Activated T-cell treated with anti-CD3 and anti-CD28 coated beads for 4 hours (primary cell): ENCODE data around the gene FHOD3.

Experiments used
- DNase-seq: peaks from one replicate; pipeline ENCODE4 v3.0.0-alpha.2; 2020

Gene FHOD3

DNA sequence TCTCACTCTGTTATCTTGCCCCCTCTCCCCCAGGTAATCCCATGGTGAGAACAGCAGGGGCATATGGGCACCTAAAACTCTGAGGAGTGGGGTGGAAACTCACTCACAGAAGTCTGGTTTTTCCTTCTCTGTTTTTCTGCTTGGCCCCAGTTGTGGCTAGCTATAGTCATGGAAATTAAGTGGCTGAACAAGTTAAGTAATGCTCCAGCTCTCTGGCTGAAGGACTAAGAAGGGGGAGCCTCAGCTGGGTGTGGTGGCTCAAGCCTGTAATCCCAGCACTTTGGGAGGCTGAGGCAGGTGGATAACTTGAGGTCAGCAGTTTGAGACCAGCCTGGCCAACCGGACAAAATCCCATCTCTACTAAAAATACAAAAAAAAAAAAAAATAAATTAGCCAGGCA lies 270.3 kb downstream of the FHOD3 start:
- no peak for DNase-seq

DNA sequence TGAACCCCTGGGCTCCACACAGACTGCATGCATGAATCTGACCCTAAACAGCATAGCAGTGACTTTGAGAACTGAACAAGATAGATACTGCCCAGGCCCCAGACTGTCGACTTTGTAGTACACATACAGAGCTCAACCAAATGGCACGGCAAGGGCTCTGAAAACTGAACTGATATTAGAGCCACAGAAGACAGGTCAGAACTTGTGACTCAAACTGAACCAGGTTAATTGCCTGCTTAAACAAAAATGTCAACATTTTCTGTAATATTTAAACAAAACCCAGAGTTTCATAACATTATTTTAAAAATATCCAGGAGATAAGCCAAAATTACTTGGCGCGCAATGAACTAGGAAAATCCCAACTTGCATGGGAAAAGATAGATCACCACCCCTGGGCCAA lies 271.0 kb downstream of the FHOD3 start:
- no peak for DNase-seq

DNA sequence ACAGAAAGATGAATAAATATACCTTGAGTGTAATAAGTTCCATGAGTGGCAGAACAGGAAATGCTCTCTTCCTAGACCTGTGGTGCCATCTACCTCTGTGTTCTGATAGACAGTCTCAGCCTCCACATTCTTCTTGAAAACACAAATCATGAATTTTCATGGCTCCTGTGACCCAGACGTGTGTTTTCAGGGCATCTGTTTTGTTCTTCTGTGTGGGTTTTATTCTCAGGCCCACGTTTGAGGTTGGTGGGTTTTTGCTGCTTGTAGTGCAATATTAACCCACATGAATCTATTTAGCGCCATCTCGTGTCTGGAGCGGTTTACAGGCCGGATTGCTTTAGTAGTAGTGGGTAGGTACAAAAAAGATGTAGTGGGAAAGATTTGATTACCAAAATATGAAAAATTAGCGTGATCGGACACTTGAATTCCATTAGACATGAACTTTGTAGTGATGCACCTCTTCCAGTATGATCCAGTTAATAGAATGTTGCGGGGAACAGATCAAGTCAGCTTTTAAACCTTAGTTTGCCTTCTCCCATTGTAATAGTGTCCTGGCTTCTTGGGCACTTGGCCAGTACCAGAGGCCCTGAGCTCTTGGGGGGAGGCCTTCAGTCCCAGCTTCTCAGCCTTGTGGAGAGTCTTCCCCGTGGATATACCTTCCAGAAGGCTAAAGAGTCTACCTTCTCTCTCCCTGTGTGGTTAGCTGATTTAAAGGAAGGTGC lies 274.8 kb downstream of the FHOD3 start:
- DNase-seq, result no peak

DNA sequence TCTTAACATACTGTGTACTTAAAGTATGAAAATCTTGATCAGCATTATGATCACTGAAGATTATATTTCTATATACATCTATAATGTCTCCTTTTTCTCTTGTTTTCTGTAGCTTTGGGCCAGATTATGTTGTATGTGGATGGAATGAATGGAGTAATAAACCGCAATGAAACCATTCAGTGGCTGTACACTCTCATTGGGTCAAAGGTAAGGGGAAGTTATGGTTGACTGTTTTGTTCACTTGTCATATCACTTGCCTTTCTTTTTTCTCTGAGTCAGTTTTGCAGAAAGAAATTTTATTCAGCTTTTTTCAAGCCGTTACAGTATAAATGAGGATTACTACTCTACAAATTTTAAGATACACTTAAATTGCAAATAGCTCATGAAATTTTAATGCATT lies 278.8 kb downstream of the FHOD3 start:
- no peak for DNase-seq

DNA sequence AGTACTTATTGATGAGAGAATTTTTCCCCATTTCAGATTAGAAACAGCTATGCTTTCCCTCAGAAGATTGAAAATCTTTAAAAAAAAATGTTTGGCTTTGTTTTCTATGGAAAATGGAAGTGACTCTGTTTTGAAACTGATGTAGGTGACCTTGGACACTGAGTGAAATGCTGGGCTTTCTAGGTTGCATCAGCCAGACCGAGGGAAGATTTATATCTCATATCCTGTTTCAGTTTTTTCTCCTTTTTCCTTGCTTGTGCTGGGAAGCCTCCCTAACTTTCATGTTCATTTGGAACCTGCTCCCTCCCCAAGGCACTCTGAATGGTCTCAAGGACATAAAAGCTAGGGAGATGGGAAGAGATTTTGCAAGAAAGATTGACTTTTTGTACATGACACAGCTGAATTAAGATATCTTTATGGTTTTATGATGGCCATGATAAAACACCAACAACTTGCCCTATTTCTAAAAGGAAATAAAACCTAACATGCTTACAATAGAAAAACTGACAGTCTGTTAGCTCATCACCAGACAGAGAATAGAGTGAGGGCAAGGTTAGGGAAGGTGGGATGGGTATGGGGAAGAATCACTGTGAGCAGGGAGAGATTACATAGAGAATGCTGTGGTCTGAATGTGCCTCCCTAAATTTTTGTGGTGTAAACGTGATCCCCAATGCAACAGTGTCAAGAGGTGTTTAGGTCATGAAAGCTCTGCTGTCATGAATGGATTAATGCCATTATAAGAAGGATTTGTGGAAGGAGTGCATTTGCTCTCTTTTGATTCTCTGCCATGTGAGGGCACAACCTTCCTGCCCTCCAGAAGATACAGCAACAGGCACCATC lies 281.6 kb downstream of the FHOD3 start:
- no peak for DNase-seq

DNA sequence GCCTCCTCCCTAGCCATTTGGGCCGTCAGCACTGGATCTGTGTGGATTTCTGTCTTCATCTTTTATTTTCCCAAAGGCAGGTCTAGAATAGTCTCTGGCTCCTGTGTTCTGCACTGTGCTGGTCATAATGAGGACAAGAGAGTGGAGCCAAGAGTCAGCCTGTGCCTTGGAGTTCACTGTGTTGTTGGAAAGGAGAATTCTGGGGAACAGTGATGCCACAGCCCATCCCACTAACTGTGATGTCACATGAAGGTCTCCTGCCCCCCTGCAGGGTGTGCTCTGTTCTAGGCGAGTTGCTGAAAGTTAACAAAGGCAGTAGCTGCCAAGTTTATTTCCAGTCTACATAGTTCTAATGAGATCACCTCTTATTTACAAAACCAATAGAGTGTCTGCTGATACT lies 282.8 kb downstream of the FHOD3 start:
- no peak for DNase-seq

DNA sequence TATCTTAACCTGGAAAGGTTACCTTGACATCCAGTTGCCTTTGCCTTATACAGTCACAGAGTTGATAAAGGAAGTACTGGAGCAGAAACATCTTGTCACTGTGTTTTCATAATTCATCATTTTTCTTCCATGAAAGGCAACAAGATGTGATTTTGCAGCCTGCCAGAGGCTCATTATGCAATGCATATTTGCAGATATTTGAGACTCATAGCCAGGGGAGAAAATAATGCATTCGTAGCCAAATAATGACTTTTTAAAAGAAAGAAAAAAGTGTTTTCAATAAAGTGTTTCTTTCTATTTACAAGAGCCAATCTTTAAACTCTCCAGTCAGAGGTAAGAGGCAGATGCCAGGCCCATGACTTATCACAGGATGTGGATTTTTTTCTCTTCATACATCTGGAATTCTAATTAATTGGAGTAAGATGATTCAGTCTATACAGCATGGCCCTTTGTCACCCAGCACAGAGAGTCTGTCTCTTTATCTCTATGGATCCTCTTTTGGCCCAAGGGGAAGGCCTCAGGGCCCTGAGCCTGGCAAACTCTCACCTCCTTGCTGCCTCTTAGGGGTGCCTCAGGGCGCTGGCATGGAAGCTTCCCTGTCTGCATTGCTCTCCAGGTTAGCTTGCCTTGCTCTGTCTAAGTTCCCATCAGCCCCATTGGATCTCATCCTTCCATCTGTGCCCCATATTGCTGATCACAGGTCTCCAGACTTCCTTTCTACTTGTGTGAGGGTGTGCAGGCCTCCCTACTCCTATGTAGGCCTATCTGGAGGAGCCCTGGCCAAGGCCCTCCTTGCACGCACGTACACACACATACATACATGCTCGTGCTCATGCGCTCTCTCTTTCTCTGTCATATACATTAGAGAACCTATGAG lies 283.6 kb downstream of the FHOD3 start:
- no peak for DNase-seq

DNA sequence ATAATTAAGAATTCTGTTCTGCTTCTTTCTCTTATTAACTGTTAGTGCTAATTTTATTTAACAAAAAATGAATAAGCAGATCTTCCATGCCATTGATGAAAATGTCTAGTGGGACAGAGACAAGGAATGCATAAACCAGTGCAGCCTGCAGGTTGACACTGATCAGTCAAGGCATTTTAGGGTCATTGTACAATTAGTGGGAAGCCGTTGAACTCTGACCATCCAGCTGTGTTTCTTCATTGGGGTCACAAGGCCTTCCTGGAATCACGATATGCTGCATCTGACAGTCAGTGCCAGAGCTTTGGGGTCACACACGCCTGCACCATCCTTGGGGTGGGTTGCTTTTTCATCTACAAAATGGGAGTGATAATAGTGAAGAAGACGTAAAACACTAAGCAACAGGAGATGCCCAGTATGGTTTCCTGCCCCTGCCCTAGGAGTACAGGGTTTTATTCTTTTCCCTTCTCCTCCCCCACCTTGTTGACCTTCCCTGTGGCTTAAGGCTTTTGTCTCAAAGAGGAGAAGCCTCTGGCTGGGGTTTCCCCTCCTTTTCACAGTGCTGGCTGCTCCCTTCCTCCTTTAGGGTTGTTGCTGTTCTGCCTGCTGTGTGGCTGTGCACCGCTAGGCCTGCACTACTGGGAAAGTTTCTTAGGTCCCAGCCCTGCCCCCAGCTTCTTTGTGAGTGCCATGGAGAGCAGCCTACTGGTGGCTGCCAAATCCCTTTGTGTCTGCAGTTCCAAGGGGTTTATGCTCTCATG lies 285.7 kb downstream of the FHOD3 start:
- no peak for DNase-seq

DNA sequence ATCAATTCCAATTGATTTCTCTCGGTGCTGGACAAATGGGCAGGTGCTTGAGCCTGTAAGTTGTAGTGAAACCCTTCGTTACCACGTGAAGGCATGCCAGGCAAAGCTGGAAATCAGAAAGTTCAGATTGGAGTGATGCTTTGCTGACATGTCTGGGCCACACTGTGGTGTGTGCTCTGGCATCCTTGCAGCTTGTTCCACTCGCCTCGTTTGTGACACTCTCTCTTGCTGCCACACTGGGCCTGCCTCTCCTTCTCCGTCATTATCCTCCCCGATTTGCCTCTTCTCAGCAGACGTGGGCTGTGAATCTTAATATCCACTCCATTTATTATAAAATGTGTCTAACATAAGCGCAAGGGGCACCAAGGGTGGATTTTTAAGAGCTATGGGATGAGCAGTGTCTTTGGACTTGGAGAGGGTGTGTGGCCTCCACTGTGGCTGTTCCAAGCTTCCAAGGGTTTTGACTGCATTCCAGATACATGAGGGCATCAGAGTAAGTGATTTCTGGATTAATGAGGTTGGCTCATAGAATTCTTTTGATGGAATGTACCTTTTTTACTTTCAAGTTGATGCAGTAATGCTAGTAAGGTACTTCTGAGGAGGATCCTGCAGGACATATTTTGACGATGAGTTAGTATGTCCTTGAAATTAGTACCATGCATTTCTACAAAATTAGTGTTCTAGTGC lies 292.5 kb downstream of the FHOD3 start:
- DNase-seq, result no peak

DNA sequence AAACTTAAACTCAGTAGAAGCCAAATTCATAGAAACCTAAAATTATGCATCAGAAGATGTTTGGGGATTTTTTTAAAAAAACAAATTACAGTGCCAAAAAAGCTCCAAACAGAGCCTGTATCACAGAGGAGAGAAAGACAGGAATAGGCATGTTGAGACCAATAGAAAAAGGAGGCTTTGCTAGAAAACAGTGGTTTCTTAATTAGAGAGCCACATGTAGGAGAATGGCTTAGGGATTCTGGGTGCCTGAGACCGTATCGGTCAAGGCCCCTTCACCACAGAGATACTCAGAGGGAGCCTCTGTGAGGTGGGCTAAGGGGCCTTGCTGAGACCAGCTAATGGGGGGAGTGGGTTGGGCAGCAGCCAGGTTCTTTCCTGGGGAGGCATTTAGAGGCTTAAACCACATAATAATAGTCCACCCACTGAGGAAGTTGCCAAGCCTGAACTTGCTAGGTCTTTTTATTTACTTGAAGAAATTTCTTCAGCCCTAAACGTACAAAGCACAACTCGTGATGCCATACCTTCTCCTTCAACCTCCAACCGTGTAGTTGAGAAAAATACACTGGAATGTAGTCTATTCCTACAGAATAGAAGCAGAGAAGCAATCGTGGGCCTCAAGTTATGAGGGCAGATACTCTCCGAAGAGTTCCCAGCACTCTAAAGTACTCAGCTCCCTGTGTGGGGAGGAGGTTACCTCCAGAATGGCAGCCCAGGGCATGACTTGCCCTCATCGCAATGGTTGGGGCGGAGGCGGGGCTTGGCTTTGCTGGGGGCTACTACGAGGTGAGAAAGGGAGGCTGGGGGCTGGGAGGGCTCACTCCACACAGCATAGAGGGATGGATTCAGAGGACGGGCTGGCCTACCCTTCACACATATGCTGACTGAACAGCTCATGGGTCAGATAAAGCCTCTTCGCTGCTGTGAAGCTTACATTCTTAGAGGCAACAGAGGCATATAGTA lies 293.4 kb downstream of the FHOD3 start:
- no peak for DNase-seq

DNA sequence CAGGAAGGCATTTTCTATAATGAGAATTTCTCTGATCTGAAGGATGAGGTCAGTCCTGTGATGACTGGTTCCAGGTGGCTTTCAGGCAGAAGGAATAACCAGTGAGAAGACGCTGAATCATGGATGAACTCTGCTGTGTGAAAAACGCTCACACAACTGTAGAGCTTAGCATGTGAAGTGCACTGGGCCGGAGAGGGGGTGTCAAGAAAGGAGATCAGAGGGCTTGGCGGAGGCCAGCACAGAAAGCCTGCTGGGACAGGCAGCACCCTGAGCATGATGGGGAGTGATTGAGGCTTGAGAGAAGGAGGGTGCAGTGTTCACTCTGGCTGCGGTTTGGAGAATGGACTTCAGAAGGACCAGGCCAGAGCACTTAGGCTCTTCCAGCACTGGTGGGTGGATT lies 294.8 kb downstream of the FHOD3 start:
- no peak for DNase-seq

DNA sequence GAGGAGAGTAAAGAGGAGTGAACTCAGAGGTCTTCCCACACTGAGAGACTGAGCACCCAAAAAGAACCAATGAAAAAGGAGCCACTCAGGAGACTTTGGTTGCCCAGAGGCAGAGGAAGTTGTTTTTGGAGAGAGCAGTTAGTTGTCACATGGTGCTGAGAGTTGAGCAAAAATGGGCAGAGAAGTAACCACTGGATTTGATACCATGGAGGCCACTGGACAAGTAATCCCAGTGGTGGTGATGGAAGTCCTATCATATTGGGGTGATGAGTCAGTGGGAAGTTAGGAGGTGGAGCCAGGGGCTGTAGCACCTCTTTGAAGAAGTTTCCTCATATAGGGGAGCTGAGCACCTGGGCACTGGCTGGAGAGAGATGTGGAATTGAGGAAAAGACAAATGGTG lies 295.5 kb downstream of the FHOD3 start:
- no peak for DNase-seq

DNA sequence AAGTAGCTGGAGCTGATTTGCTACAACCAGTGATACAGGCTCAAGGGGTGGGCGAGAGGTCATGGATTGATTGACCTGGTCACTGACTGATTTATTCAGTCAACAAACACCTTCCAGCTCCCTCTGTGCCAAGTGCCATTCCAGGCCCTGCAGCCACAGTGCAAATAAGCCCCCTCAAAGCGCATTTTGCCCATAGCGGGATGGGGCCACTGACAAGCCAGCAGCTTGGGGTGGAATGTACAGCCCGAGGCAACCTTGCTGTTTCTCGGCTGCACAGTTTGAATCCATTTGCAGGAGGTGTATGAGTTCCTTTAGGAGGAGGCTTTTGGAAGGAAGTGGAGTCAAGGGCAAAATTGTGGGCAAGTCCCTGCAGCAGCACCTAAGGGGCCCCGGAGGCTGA lies 296.1 kb downstream of the FHOD3 start:
- no peak for DNase-seq

DNA sequence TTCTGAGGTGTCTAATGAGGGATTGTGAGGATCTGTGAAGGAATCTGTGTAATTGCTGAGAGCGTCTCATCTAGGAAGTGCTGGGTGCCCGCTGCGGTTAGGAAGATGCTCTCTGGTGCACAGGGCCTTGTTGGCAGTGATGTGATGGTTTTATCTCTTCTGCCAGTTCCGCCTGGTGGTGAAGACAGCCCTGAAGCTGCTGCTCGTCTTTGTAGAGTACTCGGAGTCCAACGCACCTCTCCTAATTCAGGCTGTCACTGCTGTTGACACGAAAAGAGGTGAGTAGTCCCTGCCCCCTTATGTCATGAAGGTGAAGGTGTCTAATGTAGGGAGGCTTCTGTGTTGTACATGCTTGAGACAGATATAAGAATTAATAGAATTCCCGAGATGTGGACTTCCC lies 297.1 kb downstream of the FHOD3 start:
- no peak for DNase-seq

DNA sequence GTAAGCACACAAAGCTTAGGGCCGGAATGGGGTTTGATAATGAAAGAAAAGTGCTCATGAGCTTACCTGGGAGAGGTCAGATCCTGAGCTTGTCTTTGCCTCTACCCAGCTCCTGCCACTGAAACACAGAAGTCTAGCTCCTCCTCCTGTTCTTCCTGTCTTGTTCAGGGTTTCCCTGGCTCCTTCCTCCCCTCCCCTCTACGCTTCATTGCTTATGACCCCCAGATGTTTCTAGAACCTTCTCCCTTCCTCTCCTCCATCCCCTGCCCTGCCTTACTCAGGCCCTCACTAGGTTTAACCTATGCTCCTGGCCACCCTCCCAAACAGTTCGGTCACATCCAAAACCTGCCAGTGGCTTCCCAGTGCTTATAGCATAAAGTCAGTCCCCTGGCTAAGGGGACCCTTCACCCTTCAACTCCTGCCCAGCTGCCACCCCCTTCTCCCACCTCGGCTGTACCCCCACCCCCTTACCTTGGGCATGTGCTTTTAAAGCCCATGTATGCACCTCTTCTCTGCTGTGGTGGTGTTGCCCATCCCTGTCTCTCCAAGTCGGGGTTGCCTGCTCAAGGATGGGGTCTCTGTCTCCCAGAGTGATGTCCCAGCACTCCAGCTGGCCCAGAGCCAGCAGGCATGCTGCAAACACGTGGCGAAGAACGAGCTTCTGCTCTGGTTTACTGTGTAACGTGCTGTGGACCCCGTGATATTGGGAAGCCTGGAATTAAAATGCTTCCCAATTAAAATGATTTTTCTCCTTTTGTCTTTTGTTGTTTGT lies 297.7 kb downstream of the FHOD3 start:
- DNase-seq, result no peak

DNA sequence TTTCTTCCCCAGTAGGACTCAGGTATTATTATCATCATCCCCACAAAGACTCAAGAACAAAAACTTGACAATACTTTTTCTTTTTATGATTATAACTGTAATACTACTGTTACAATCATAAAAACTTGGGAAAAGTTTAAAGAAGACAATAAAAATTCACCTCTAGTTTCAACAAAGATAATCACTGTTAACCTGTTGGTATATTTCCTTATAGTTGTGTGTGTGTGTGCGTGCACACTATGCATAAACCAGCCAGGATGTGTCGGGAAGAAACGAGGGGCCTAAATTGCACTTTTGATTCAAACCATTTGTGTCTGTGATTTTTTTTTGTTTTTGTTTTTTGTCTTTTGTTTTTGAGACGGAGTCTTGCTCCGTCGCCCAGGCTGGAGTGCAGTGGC lies 298.3 kb downstream of the FHOD3 start:
- DNase-seq, result no peak

DNA sequence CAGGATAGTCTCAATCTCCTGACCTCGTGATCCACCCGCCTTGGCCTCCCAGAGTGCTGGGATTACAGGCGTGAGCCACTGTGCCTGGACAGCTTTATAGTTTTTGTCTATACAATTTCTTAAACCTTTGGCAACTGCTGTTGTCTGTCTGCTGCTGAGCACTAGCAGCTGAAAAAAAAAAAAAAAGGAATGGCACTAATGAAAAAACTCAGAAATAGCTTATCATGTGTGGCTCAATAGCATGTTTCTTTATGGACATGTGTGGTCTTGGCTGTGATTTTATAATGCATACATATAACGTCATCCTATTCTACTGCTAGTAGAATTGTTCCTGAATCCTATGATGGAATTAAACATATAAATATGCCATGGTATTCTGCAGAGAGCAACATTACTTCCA lies 300.1 kb downstream of the FHOD3 start:
- DNase-seq, result no peak

DNA sequence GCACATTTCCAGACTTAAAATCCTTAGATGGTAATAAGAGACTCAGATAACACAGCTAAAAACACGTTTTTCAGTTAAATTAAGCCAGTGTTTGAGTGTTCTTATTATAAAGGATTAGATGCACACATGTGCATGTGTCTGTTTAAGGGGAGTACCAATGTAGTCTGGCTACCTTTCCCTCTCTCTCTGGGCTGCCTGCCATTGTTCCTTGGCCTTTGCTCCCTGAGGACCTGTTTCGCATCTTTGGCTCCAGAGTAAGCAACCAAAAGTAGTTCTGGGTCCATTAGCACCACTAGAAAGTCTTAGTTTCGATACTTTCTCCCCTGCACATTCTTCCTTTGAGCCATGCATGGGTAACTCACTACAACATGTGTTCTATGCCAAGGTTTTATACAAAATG lies 303.0 kb downstream of the FHOD3 start:
- no peak for DNase-seq

DNA sequence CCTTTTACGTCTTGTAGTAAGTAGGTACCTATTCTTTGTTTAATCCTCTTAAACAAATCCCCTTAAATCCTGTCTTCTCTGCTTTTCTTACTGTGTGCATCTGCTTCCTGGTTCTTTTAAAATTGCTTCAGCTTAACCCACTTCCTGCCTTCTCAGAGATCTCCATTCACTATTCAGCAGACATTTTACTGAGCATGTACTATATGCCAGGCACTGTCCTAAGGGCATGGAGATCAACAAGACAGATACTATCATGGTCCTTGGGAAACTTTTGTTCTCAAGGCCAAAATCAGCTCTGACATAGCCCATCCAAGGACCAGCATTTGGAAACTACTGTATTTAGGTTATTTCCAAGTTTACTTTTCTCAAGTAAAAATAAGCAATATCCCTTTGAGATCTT lies 303.8 kb downstream of the FHOD3 start:
- DNase-seq, result no peak

DNA sequence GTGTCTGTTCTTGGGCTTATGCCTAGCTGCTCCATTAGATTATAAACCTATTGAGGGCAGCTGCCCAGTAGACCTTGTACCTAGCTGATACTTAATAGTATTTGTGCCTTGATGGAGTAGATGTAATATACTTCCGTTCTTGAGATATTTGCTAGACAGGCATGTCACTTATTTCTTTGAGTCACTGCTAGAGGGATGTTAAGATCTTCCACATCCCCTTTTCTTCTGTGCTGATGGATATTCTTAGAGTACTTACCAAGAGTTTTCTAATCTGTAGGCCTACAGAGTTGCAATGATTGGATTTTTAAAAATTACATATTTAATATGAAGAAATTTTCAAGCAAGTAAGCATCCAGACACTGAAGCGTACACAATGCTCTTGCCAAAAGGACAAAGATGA lies 304.6 kb downstream of the FHOD3 start:
- no peak for DNase-seq
